Measurements from ENCODE around the gene OR4N5.

The OR4N5 gene

DNA sequence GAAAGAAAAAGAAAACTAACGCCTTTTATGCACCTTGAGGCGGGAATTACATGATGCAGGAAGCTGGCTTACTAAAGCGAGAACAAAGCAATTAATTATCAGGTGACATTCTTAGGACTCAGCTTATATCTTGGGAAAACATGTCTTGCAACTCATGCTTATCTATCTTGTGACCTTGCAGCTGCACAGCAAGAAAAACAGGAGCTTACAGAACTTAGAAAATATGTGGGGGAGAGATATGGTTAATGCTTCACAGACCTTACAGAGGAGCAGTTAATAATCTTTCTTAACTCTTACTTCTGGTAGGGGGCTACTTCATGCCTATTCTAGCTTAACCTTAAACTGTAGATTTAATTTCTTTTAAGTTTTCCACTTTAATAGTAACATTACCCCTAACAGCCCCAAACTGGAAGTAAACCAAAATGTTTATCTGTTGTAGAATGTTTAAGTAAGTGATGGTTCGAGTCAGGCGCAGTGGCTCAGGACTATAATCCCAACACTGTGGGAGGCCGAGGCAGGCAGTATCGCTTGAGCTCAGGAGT, 38.9 kb downstream of the OR4N5 start:
- no peak for TF ChIP-seq ZNF274 (IDR thresholded peaks at IDR 0.05; ENCODE audit: low read depth, low read length)
- H3K4me3 ChIP-seq (ENCODE audit: low read length) = no peak overlapping the region

DNA sequence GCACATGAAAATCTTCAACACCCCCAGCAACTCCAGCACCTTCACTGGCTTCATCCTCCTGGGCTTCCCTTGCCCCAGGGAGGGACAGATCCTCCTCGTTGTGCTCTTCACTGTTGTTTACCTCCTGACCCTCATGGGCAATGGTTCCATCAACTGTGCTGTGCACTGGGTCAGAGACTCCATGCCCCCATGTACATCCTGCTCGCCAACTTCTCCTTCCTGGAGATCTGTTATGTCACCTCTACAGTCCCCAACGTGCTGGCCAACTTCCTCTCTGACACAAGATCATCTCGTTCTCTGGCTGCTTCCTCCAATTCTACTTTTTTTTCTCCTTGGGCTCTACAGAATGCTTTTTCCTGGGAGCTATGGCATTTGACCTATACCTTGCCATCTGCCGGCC, 40.6 kb downstream of the OR4N5 start:
- H3K4me3 ChIP-seq (ENCODE audit: low read length) = no peak overlapping the region
- no peak for TF ChIP-seq ZNF274 (IDR thresholded peaks at IDR 0.05; ENCODE audit: low read depth, low read length)

DNA sequence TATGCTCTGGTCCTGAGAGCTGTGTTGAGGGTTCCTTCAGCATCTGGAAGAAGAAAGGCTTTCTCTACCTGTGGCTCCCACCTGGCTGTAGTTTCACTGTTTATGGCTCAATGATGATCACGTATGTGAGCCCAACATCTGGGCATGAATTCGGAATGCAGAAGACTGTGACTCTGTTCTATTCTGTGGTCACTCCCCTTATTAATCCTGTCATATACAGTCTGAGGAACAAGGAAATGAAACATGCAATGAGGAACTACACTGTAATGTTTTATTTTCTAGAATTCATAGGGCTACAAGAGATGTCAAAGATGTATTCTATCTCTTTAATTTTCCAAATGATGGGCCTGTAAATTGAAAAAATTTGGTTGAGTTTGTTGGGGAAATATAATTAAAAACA, 41.3 kb downstream of the OR4N5 start:
- H3K4me3 ChIP-seq (ENCODE audit: low read length) = no peak overlapping the region
- no peak for TF ChIP-seq ZNF274 (IDR thresholded peaks at IDR 0.05; ENCODE audit: low read depth, low read length)

DNA sequence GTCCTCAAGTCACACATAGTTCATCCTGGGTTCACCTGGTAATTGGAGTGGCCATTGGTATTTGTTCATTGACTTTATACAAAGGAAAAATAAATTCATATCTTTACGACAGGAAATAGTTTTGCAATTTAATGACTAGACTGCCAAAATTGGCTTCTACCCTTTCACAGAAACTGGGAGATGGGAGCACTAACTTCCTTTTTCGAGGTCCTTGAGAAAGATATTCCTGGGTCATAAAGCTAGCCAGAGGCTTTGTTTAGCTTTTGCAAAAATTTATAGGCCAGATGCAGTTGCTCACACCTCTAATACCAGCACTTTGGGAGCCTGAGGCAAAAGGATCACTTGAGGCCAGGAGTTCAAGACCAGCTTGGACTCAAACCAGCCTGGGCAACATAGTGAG, 41.9 kb downstream of the OR4N5 start:
- no peak for TF ChIP-seq ZNF274 (IDR thresholded peaks at IDR 0.05; ENCODE audit: low read depth, low read length)
- no peak overlapping the region for H3K4me3 ChIP-seq (ENCODE audit: low read length)

DNA sequence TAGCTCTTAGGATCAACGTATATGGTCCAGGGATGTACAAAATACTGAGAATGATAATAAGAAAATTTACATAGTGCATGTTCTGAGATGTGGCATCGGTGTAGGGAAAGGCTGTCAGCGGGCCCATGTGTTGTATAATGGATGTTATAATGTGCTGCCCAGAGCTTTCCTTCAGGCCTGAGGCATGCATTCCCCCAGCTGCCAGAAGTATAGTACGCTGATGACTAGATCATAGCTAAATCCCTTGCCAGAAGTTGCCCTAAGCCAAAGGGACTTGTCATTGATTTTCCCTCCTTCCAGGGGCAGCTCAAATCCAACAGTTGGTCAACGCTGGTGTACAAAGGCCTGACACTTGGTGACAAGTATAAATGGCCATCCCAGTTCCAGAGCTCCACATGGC, 45.6 kb downstream of the OR4N5 start:
- no peak for TF ChIP-seq ZNF274 (IDR thresholded peaks at IDR 0.05; ENCODE audit: low read depth, low read length)
- no peak overlapping the region for H3K4me3 ChIP-seq (ENCODE audit: low read length)

DNA sequence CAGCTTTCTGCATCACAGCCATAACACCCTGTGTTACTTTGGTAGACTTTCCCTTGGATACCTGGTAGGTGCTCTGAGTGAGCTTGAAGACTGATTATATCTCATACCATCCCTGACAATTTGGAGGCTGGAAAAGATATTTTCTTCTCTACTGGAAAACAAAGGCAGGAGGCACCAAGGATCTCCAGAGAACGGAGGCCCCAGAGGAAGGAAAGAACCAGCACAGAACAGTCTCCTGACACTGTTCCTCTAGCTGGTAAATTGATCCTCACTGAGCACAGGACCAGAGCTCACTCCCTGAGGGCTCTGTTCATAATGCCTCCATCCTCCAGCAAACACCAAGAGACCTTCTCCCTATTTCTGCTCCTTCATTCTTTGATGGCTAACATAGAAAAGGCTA, 52.0 kb downstream of the OR4N5 start, which contains the start of gene OR11G2:
TSS of gene OR11G2 (plus strand) at position 301 of the 400 bp plus-strand sequence. CDS start 6,542 bp downstream, outside the sequence.
- no peak for TF ChIP-seq ZNF274 (IDR thresholded peaks at IDR 0.05; ENCODE audit: low read depth, low read length)
- no peak within 1 kb of the TSS for H3K4me3 ChIP-seq (ENCODE audit: low read length)

DNA sequence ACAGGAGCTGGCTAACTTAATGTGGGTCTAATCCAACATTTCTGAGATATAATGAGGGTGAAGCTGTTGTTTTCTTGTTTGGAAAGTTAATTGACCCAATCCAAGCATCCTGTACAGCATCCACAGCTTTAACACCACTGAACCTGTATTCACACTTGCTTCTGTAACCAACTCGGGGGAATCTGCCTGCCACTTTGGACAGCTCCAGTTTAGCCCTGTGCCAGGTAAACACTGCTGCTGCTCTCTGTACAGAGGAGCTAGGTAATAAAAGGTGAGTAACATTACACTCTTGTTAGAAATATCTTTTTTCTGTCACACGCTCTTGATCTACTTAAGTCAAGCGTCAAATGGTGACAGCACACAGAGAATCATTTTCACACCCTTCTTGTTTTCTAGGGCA, 52.8 kb downstream of the OR4N5 start:
- H3K4me3 ChIP-seq (ENCODE audit: low read length) = no peak overlapping the region
- no peak for TF ChIP-seq ZNF274 (IDR thresholded peaks at IDR 0.05; ENCODE audit: low read depth, low read length)

DNA sequence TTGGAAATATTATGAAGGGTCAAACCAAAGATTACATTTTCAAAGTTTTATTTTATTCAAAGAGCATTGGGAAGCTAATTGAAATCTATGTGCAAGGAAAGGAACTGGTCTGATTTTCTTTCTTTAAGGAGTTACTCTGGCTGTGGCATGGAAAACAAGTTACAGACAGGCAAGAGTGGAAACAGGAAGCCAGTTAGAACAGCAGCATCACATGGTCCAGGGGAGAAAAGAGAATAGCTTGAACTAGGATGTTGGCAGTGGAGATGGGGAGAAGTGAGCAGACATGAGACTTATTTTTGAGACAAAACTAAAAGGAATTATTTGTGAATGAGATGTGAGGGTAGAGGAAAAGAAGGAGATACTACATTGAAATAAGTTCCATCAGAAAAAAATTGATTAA, 55.5 kb downstream of the OR4N5 start:
- H3K4me3 ChIP-seq (ENCODE audit: low read length) = no peak overlapping the region
- no peak for TF ChIP-seq ZNF274 (IDR thresholded peaks at IDR 0.05; ENCODE audit: low read depth, low read length)
